ENCODE measurements around the gene LONRF2. TPM values are rescaled to one million over a fixed set of nuclear protein-coding genes. Genes with fewer than 3 reads are reported as not detected.

LONRF2 gene
- total RNA-seq, 1 experiment from 2014 or later = 0.33 TPM

- CTCF ChIA-PET = interaction anchor here (0.9 to 3.9 kb wide), 5 partner anchors 22 to 681 kb away, joined by 3 to 25 read pairs (median 3); no protein-coding TSS in a partner anchor
- Mint-ChIP-seq H3K9me3 (no peaks in the 10 kb centered on the region), H3K27ac (no peak overlapping the region), H3K36me3 (no peaks in the 10 kb centered on the region), H3K27me3 (ENCODE audit: low read depth) (peaks cover 6% of the 10 kb centered on the region; the same call in 1 of the 2 replicates), H3K4me1 (peaks cover 30% of the 10 kb centered on the region), H3K4me3 (no peak overlapping the region)
- TF ChIP-seq ATF3 (CRISPR knock-in tag; conservative IDR thresholded peaks at IDR 0.05) (no peak), CTCF (IDR thresholded peaks at IDR 0.05) (no peak), ZNF416 (CRISPR knock-in tag; IDR thresholded peaks at IDR 0.05) (no peak), ZNF423 (CRISPR knock-in tag; IDR thresholded peaks at IDR 0.05) (no peak), ATF2 (CRISPR knock-in tag; IDR thresholded peaks at IDR 0.05; ENCODE audit: borderline replicate concordance, low read depth) (no peak), ZNF219 (CRISPR knock-in tag; IDR thresholded peaks at IDR 0.05; ENCODE audit: borderline replicate concordance) (no peak), GABPB1 (CRISPR knock-in tag; IDR thresholded peaks at IDR 0.05) (no peak), USF1 (CRISPR knock-in tag; IDR thresholded peaks at IDR 0.05) (no peak), ERG (CRISPR knock-in tag; IDR thresholded peaks at IDR 0.05) (no peak)
- POLR2A ChIA-PET = no interaction called here
- ATAC-seq (peak; percentile 25), DNase-seq (ENCODE audit: low spot score) (peak; percentile 30)
Observed at GRCh38 chr2:100239486-100240210, 82.7 kb downstream of the LONRF2 start.

GRCh38 chr2:100238471-100238870 lies 83.8 kb downstream of the LONRF2 start:
- CTCF ChIA-PET = interaction anchor here (0.6 to 3.9 kb wide), 4 partner anchors 23 to 679 kb away, joined by 3 to 25 read pairs (median 3); no protein-coding TSS in a partner anchor
- H3K9me3 Mint-ChIP-seq = no peaks in the 10 kb centered on the region

More at GRCh38 chr2:100238471-100238870, 83.8 kb downstream of the LONRF2 start:
- H3K27ac Mint-ChIP-seq = no peak overlapping the region
- DNase-seq (ENCODE audit: low spot score) (no peak), ATAC-seq (no peak)
- H3K27me3 Mint-ChIP-seq (ENCODE audit: low read depth) = peaks cover 3% of the 10 kb centered on the region; the same call in 1 of the 2 replicates
- POLR2A ChIA-PET = no interaction called here
- H3K4me1 Mint-ChIP-seq = peaks cover 37% of the 10 kb centered on the region
- H3K36me3 Mint-ChIP-seq = no peaks in the 10 kb centered on the region
- TF ChIP-seq ZNF532 (CRISPR knock-in tag; IDR thresholded peaks at IDR 0.05; ENCODE audit: borderline replicate concordance) = no peak
- TF ChIP-seq IRF1 (CRISPR knock-in tag; IDR thresholded peaks at IDR 0.05) = no peak
- TF ChIP-seq ZNF138 (CRISPR knock-in tag; conservative IDR thresholded peaks at IDR 0.05) = no peak
- no peak for TF ChIP-seq RORB (CRISPR knock-in tag; IDR thresholded peaks at IDR 0.05)
- no peak for TF ChIP-seq GTF2I (CRISPR knock-in tag; conservative IDR thresholded peaks at IDR 0.05)
- TF ChIP-seq GRHL2 (CRISPR knock-in tag; IDR thresholded peaks at IDR 0.05; ENCODE audit: insufficient replicate concordance, severe bottlenecking) = no peak
- no peak for TF ChIP-seq ZNF423 (CRISPR knock-in tag; IDR thresholded peaks at IDR 0.05)
- no peak for TF ChIP-seq SMAD4 (CRISPR knock-in tag; IDR thresholded peaks at IDR 0.05)
- TF ChIP-seq ZMAT4 (CRISPR knock-in tag; IDR thresholded peaks at IDR 0.05) = no peak
- no peak overlapping the region for H3K4me3 Mint-ChIP-seq

Data from WTC11 (cell line).